ENCODE results near the gene HSPB6.

HSPB6 gene

GRCh38 chr19:35768082-35768421, 11.2 kb upstream of the HSPB6 start:
- no peak for TF ChIP-seq CTCF (IDR thresholded peaks at IDR 0.05; ENCODE audit: insufficient read depth, low read length, missing control alignments)
- H3K4me3 ChIP-seq (ENCODE audit: low read depth, low read length), result no peak overlapping the region
- no peak for DNase-seq (ENCODE audit: low read depth, low spot score)
- CTCF ChIA-PET, result no interaction called here
- POLR2A ChIA-PET, result no interaction called here

GRCh38 chr19:35767288-35768081, 10.7 kb upstream of the HSPB6 start:
- POLR2A ChIA-PET, result interaction anchor here (0.5 kb wide), 1 partner anchor 163 kb away, joined by 3 read pairs; no protein-coding TSS in a partner anchor
- no peak for TF ChIP-seq CTCF (IDR thresholded peaks at IDR 0.05; ENCODE audit: insufficient read depth, low read length, missing control alignments)
- DNase-seq (ENCODE audit: low read depth, low spot score), result no peak
- no peak overlapping the region for H3K4me3 ChIP-seq (ENCODE audit: low read depth, low read length)
- CTCF ChIA-PET, result no interaction called here

GRCh38 chr19:35766571-35767104, 9.8 kb upstream of the HSPB6 start:
- no peak for TF ChIP-seq CTCF (IDR thresholded peaks at IDR 0.05; ENCODE audit: insufficient read depth, low read length, missing control alignments)
- ChIA-PET POLR2A (interaction anchor here (0.5 kb wide), 1 partner anchor 164 kb away, joined by 3 read pairs; no protein-coding TSS in a partner anchor), CTCF (no interaction called here)
- no peak for DNase-seq (ENCODE audit: low read depth, low spot score)
- H3K4me3 ChIP-seq (ENCODE audit: low read depth, low read length), result no peak overlapping the region

- no peak for TF ChIP-seq CTCF (IDR thresholded peaks at IDR 0.05; ENCODE audit: insufficient read depth, low read length, missing control alignments)
- no peak for DNase-seq (ENCODE audit: low read depth, low spot score)
- CTCF ChIA-PET, result no interaction called here
- no peak overlapping the region for H3K4me3 ChIP-seq (ENCODE audit: low read depth, low read length)
- POLR2A ChIA-PET, result interaction anchor here (1.3 kb wide), 1 partner anchor 16 kb away, joined by 3 read pairs; the partner anchor contains the start of gene LIN37
Observed at GRCh38 chr19:35764432-35765315, 7.8 kb upstream of the HSPB6 start.

GRCh38 chr19:35760711-35761349, 4.0 kb upstream of the HSPB6 start:
- H3K4me3 ChIP-seq (ENCODE audit: low read depth, low read length), result no peak overlapping the region
- TF ChIP-seq CTCF (IDR thresholded peaks at IDR 0.05; ENCODE audit: insufficient read depth, low read length, missing control alignments), result no peak
- POLR2A ChIA-PET, result no interaction called here
- no peak for DNase-seq (ENCODE audit: low read depth, low spot score)
- CTCF ChIA-PET, result no interaction called here

Measured in AG04449 (cell line).